Endothelial cell of umbilical vein (primary cell): ENCODE results near the gene GALK1. TPM values are rescaled to one million over a fixed set of nuclear protein-coding genes. Genes with fewer than 3 reads are reported as not detected.
A peak's percentile ranks its signal among the peaks of the same experiment; 100 is the strongest.

Source experiments
- BruUV-seq: library from RNA; stranded (reverse); fragments of 400-500 nt; replicated peaks from 2 replicates; lab custom pipeline; 2021; lab: Mats Ljungman, UMichigan
- CTCF ChIA-PET: fragments of 300-600, 350-600 bp; sonication (Branson Sonifier 250); formaldehyde crosslinking; loops from one replicate; lab custom pipeline; 2021; ENCODE audit warnings: antibody characterized with exemption, inconsistent platforms; lab: Charles Lee
- POLR2A ChIA-PET: fragments of 300-600, 350-600 bp; sonication (Branson Sonifier 250); formaldehyde crosslinking; loops from one replicate; lab custom pipeline; 2021; ENCODE audit warnings: antibody characterized with exemption, inconsistent platforms; lab: Charles Lee
- DNase-seq: peaks from one replicate; pipeline ENCODE4 v3.0.0-alpha.2; 2011; ENCODE audit warnings: low read depth, low spot score
- FAIRE-seq: peaks from 2 replicates; lab custom pipeline; 2011; peaks lifted over from hg19 to GRCh38; lab: Jason Lieb, UNC
- H2AFZ ChIP-seq: 2 replicates; pipeline ENCODE4 v1.6.0; 2012; ENCODE audit warnings: low read depth, low read length, control low read depth, inconsistent platforms
- H3K27ac ChIP-seq: 2 replicates; pipeline ENCODE4 v1.5.1; 2011; ENCODE audit warnings: low read depth, mild to moderate bottlenecking, control low read depth, low read length, moderate library complexity; ENCODE audit not compliant: insufficient read depth
- H3K27me3 ChIP-seq, 2 experiments: 2 replicates each; pipeline versions ENCODE4 v1.6.0 to v1.6.1; 2011; ENCODE audit warnings: low read length in 2 of 2, mixed read lengths in 1 of 2; ENCODE audit not compliant: control insufficient read depth in 2 of 2, insufficient read depth in 2 of 2
- H3K36me3 ChIP-seq, 2 experiments: 2 replicates in 1 of 2; 3 replicates in 1 of 2; pipeline ENCODE4 v1.5.1; 2011; ENCODE audit warnings: low read length in 2 of 2, mild to moderate bottlenecking in 1 of 2, moderate library complexity in 1 of 2; ENCODE audit not compliant: control insufficient read depth in 2 of 2, insufficient read depth in 2 of 2; ENCODE audit errors: extremely low read depth in 1 of 2
- H3K4me1 ChIP-seq: 3 replicates; pipeline ENCODE4 v1.5.1; 2011; ENCODE audit warnings: mild to moderate bottlenecking, low read length; ENCODE audit not compliant: control insufficient read depth, insufficient read depth; ENCODE audit errors: extremely low read depth
- H3K4me2 ChIP-seq: 2 replicates; pipeline ENCODE4 v1.6.1; 2011; ENCODE audit warnings: low read length, control low read depth, mixed read lengths; ENCODE audit not compliant: insufficient read depth
- H3K4me3 ChIP-seq, 3 experiments: fragments of 200-600 bp in 1 of 3; sonication (generic), shearing (Covaris generic) in 1 of 3; replicated peaks in 1 of 3; 2 replicates each; pipeline ENCODE4 v1.5.1; 2011 to 2016; ENCODE audit warnings: control low read depth in 3 of 3, low read length in 3 of 3, mild to moderate bottlenecking in 2 of 3, inconsistent platforms in 1 of 3, low read depth in 1 of 3, moderate library complexity in 1 of 3; ENCODE audit not compliant: insufficient read depth in 1 of 3
- H3K79me2 ChIP-seq: 2 replicates; pipeline ENCODE4 v1.6.0; 2012; ENCODE audit warnings: low read length, inconsistent platforms; ENCODE audit not compliant: control insufficient read depth, insufficient read depth
- H3K9ac ChIP-seq: replicated peaks from 2 replicates; pipeline ENCODE3; 2011; ENCODE audit warnings: low read length, control low read depth; ENCODE audit not compliant: insufficient read depth; ENCODE audit errors: extremely low read depth
- H3K9me1 ChIP-seq: replicated peaks from 3 replicates; pipeline ENCODE4 v1.6.0; 2011; ENCODE audit warnings: mild to moderate bottlenecking, low read length; ENCODE audit not compliant: control insufficient read depth, insufficient read depth; ENCODE audit errors: extremely low read depth
- H3K9me3 ChIP-seq: replicated peaks from 2 replicates; pipeline ENCODE4 v1.5.1; 2012; ENCODE audit warnings: low read length, inconsistent platforms; ENCODE audit not compliant: control insufficient read depth, insufficient read depth
- H4K20me1 ChIP-seq: replicated peaks from 2 replicates; pipeline ENCODE3; 2011; ENCODE audit warnings: mild to moderate bottlenecking, low read length; ENCODE audit not compliant: control insufficient read depth, insufficient read depth; ENCODE audit errors: extremely low read depth
- EZH2 ChIP-seq: IDR thresholded peaks from 2 replicates; pipeline ENCODE4 v1.6.1; 2012; ENCODE audit warnings: borderline replicate concordance, low read depth, mild to moderate bottlenecking, moderate library complexity, low read length, inconsistent platforms; ENCODE audit not compliant: severe bottlenecking
- FOS ChIP-seq: IDR thresholded peaks from 2 replicates; pipeline ENCODE4 v1.6.1; 2011; ENCODE audit warnings: mild to moderate bottlenecking, low read length, moderate library complexity, borderline replicate concordance; ENCODE audit not compliant: insufficient read depth
- GATA2 ChIP-seq: IDR thresholded peaks from 2 replicates; pipeline ENCODE4 v1.7.0; 2011; ENCODE audit warnings: low read depth, mild to moderate bottlenecking, moderate library complexity, mixed read lengths, low read length; ENCODE audit not compliant: insufficient read length, insufficient read depth
- JUN ChIP-seq: IDR thresholded peaks from 2 replicates; pipeline ENCODE4 v1.6.1; 2011; ENCODE audit warnings: borderline replicate concordance, low read depth; ENCODE audit not compliant: insufficient read length, insufficient read depth
- MYC ChIP-seq: IDR thresholded peaks from one replicate; pipeline ENCODE4 v1.6.1; 2011; ENCODE audit warnings: mild to moderate bottlenecking, low read depth, low read length
- POLR2A ChIP-seq: IDR thresholded peaks from 2 replicates; pipeline ENCODE4 v1.6.1; 2012; ENCODE audit warnings: low read depth, mild to moderate bottlenecking, control low read depth, low read length
- POLR2AphosphoS5 ChIP-seq: IDR thresholded peaks from 2 replicates; pipeline ENCODE4 v1.6.1; 2012; ENCODE audit warnings: low read depth, mild to moderate bottlenecking, control low read depth, low read length, moderate library complexity; ENCODE audit not compliant: insufficient read depth
- dilution Hi-C: fragments of 300-500 bp; cut with MboI; formaldehyde crosslinking; loops from one replicate; pipeline ENCODE4 v1.15.0; 2019; ENCODE audit warnings: low sequenced_read_pairs; ENCODE audit not compliant: extremely low pct_ligation_motif_present
- intact Hi-C: fragments of 100-400 bp; cut with micrococcal nuclease; formaldehyde crosslinking; loops from one replicate; pipeline ENCODE4 v1.10.0; 2022
- polyA plus RNA-seq, 4 experiments: library from polyadenylated mRNA; depleted of rRNA in 3 of 4; stranded (reverse) in 3 of 4; unstranded in 1 of 4; fragments of >200 nt; gene quantifications; 2 replicates each; pipeline versions ENCODE4 v1.2.1 to v1.2.3, GENCODE V29; 2011 to 2012; ENCODE audit warnings: missing spikeins in 1 of 4
- total RNA-seq: library from RNA; stranded (reverse); gene quantifications from 2 replicates; pipeline ENCODE4 v1.2.3, GENCODE V29; 2021
- TF ChIP-seq, protein P1 (sequence below): IDR thresholded peaks from 2 replicates; pipeline ENCODE4 v1.6.1; 2011; ENCODE audit not compliant: insufficient read depth, insufficient read length
- TF ChIP-seq, protein P2 (sequence below), 2 donors: IDR thresholded peaks; 1 replicate in 1 of 2; 2 replicates in 1 of 2; pipeline ENCODE4 v1.5.1; 2011; ENCODE audit warnings: low read length in 2 of 2, mild to moderate bottlenecking in 2 of 2, moderate library complexity in 2 of 2, control low read depth in 1 of 2, inconsistent platforms in 1 of 2, low read depth in 1 of 2; ENCODE audit not compliant: insufficient read depth in 1 of 2; ENCODE audit errors: extremely low read depth in 1 of 2

GALK1 gene
- total and polyA plus RNA-seq, 2 donors (not counting 3 experiments of a cell fraction or from before 2014, with no cell fraction given), result 45.8 to 63.7 TPM

DNA sequence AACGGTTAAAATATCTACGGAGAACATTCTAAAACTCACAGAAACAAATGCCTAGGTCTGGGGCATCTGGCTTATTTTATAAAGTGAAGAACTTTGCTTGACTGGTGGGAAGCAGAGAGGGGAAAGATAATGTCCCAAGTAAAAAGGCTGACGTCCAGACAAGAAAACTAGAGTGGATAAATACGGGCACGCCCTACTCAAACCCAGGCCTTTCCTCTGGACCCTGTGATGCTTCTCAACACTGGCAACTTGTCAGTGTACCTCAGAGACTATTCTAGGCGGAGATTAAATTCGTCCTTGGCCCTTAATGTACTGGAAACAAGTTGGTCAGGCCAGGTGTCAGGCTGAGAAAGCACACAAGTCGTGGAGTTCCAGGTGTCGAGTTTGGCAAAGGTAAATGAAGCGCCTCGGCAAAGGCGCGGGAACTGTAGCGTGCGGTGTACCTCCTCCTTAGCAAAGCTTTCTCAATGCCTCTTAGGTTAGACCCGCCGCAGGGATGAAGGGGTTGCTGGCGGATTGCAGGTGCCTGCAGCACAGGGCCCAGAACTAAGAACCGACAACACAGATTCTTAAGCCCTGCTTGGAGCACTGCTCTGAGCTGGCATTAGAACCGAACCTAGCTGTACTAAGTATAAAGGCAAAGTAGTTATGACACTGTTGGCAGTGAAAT, 18.9 kb upstream of the GALK1 start:
- H3K4me1 ChIP-seq, result peaks cover 29% of the 10 kb centered on the region
- TF ChIP-seq FOS, result no peak
- TF ChIP-seq POLR2A, result no peak
- no peak for TF ChIP-seq POLR2AphosphoS5
- no peak for TF ChIP-seq MYC
- no peak for TF ChIP-seq GATA2
- TF ChIP-seq, protein P1, sequence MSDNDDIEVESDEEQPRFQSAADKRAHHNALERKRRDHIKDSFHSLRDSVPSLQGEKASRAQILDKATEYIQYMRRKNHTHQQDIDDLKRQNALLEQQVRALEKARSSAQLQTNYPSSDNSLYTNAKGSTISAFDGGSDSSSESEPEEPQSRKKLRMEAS, result no peak
- TF ChIP-seq EZH2, result no peak
- TF ChIP-seq, protein P2, sequence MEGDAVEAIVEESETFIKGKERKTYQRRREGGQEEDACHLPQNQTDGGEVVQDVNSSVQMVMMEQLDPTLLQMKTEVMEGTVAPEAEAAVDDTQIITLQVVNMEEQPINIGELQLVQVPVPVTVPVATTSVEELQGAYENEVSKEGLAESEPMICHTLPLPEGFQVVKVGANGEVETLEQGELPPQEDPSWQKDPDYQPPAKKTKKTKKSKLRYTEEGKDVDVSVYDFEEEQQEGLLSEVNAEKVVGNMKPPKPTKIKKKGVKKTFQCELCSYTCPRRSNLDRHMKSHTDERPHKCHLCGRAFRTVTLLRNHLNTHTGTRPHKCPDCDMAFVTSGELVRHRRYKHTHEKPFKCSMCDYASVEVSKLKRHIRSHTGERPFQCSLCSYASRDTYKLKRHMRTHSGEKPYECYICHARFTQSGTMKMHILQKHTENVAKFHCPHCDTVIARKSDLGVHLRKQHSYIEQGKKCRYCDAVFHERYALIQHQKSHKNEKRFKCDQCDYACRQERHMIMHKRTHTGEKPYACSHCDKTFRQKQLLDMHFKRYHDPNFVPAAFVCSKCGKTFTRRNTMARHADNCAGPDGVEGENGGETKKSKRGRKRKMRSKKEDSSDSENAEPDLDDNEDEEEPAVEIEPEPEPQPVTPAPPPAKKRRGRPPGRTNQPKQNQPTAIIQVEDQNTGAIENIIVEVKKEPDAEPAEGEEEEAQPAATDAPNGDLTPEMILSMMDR (IDR thresholded peaks at IDR 0.05; ENCODE audit: extremely low read depth in 1 of 2, insufficient read depth in 1 of 2, low read depth in 1 of 2, low read length in 2 of 2), result no peak
- no peak for TF ChIP-seq JUN
- peak overlapping the region; percentile 83 for H3K9ac ChIP-seq
- peak overlapping the region in 2 of 3 experiments; percentile 6 to 24 for H3K4me3 ChIP-seq
- peak overlapping the region; percentile 52 for H3K27ac ChIP-seq
- no peaks in the 10 kb centered on the region for H3K9me3 ChIP-seq
- H3K27me3 ChIP-seq, result no peaks in the 10 kb centered on the region
- H4K20me1 ChIP-seq, result no peaks in the 10 kb centered on the region
- POLR2A ChIA-PET, result interaction anchor here (0.8 to 1.4 kb wide), 4 partner anchors 8 to 71 kb away, joined by 3 to 8 read pairs (median 4); partner anchors contain the start of gene WBP2
- peaks cover 25% of the 10 kb centered on the region for H3K79me2 ChIP-seq
- FAIRE-seq, result peak; percentile 4
- dilution Hi-C loops (no loop called here), intact Hi-C loops (loop anchor here (1.0 to 2.0 kb wide), 4 partner anchors 71 to 195 kb away; partner anchors contain the start of genes ACOX1, TEN1 and WBP2)
- no TSS peak for BruUV-seq
- H3K4me2 ChIP-seq, result peak overlapping the region; percentile 50
- H2AFZ ChIP-seq, result peak overlapping the region; percentile 6
- CTCF ChIA-PET, result interaction anchor here (0.6 to 5.7 kb wide), 31 partner anchors 8 to 398 kb away, joined by 3 to 73 read pairs (median 5); partner anchors contain the start of genes FBF1, GALK1, TRIM47 and TRIM65
- no peak for DNase-seq
- no peaks in the 10 kb centered on the region for H3K9me1 ChIP-seq
- no peaks in the 10 kb centered on the region for H3K36me3 ChIP-seq
